Keratinocyte (primary cell): Measurements from ENCODE around the gene RNH1. TPM values are rescaled to one million over a fixed set of nuclear protein-coding genes. Genes with fewer than 3 reads are reported as not detected.

Experiments used
- DNase-seq: peaks from one replicate; pipeline ENCODE4 v3.0.0-alpha.2; 2011; ENCODE audit warnings: low read depth, missing footprints, low spot score
- FAIRE-seq: peaks from 2 replicates; lab custom pipeline; 2011; peaks lifted over from hg19 to GRCh38; lab: Jason Lieb, UNC
- H2AFZ ChIP-seq: 2 replicates; pipeline ENCODE4 v1.6.0; 2012; ENCODE audit warnings: low read length, control low read depth, inconsistent platforms; ENCODE audit not compliant: control insufficient read depth
- H3K27ac ChIP-seq: 2 replicates; pipeline ENCODE4 v1.5.1; 2011; ENCODE audit warnings: low read length; ENCODE audit not compliant: control insufficient read depth, insufficient read depth
- H3K27me3 ChIP-seq: 3 replicates; pipeline ENCODE4 v1.6.0; 2011; ENCODE audit warnings: low read length; ENCODE audit not compliant: control insufficient read depth, insufficient read depth; ENCODE audit errors: extremely low read depth
- H3K36me3 ChIP-seq, 2 experiments: 2 replicates in 1 of 2; 3 replicates in 1 of 2; pipeline ENCODE4 v1.5.1; 2011; ENCODE audit warnings: low read length in 2 of 2, mild to moderate bottlenecking in 1 of 2; ENCODE audit not compliant: control insufficient read depth in 2 of 2, insufficient read depth in 2 of 2; ENCODE audit errors: extremely low read depth in 1 of 2
- H3K4me1 ChIP-seq: 3 replicates; pipeline ENCODE4 v1.5.1; 2011; ENCODE audit warnings: low read length; ENCODE audit not compliant: control insufficient read depth, insufficient read depth; ENCODE audit errors: extremely low read depth
- H3K4me2 ChIP-seq: 3 replicates; pipeline ENCODE4 v1.6.0; 2011; ENCODE audit warnings: low read depth, low read length; ENCODE audit not compliant: control insufficient read depth, insufficient read depth; ENCODE audit errors: extremely low read depth
- H3K4me3 ChIP-seq, 3 experiments: fragments of 200-600 bp in 1 of 3; sonication (generic) in 1 of 3; 2 replicates in 2 of 3; 3 replicates in 1 of 3; pipeline ENCODE4 v1.5.1; 2011 to 2016; ENCODE audit warnings: low read length in 3 of 3, mild to moderate bottlenecking in 3 of 3, control low read depth in 2 of 3, inconsistent platforms in 1 of 3, low read depth in 1 of 3, mixed read lengths in 1 of 3, mixed run types in 1 of 3, moderate library complexity in 1 of 3; ENCODE audit not compliant: control insufficient read depth in 2 of 3, insufficient read depth in 2 of 3; ENCODE audit errors: extremely low read depth in 1 of 3
- H3K79me2 ChIP-seq: 2 replicates; pipeline ENCODE4 v1.6.0; 2012; ENCODE audit warnings: low read length; ENCODE audit not compliant: control insufficient read depth, insufficient read depth
- H3K9ac ChIP-seq: 3 replicates; pipeline ENCODE4 v1.6.0; 2011; ENCODE audit warnings: low read length; ENCODE audit not compliant: control insufficient read depth, insufficient read depth; ENCODE audit errors: extremely low read depth
- H3K9me1 ChIP-seq: 3 replicates; pipeline ENCODE4 v1.6.0; 2011; ENCODE audit warnings: low read length; ENCODE audit not compliant: control insufficient read depth, insufficient read depth; ENCODE audit errors: extremely low read depth
- H3K9me3 ChIP-seq: 2 replicates; pipeline ENCODE4 v1.5.1; 2012; ENCODE audit warnings: low read depth, low read length; ENCODE audit not compliant: control insufficient read depth
- H4K20me1 ChIP-seq: 3 replicates; pipeline ENCODE4 v1.6.0; 2011; ENCODE audit warnings: low read length; ENCODE audit not compliant: control insufficient read depth, insufficient read depth; ENCODE audit errors: extremely low read depth
- CTCF ChIP-seq, 3 experiments: IDR thresholded peaks in 1 of 3; conservative IDR thresholded peaks in 1 of 3; optimal IDR thresholded peaks in 1 of 3; 2 replicates in 2 of 3; 3 replicates in 1 of 3; pipeline versions ENCODE3 to v1.5.1; 2011; ENCODE audit warnings: low read length in 3 of 3, mild to moderate bottlenecking in 3 of 3, moderate library complexity in 2 of 3, control low read depth in 1 of 3, inconsistent platforms in 1 of 3; ENCODE audit not compliant: insufficient read depth in 2 of 3; ENCODE audit errors: extremely low read depth in 1 of 3
- EZH2 ChIP-seq: IDR thresholded peaks from one replicate; pipeline ENCODE4 v1.6.1; 2012; ENCODE audit warnings: inconsistent platforms, mild to moderate bottlenecking, low read length, moderate library complexity
- dilution Hi-C: fragments of 300-500 bp; cut with MboI; formaldehyde crosslinking; loops from one replicate; pipeline ENCODE4 v1.7.0; 2020; ENCODE audit warnings: low sequenced_read_pairs; ENCODE audit not compliant: extremely low pct_ligation_motif_present
- polyA plus RNA-seq, 5 experiments: library from polyadenylated mRNA; depleted of rRNA in 3 of 5; stranded (reverse) in 3 of 5; stranded (forward) in 1 of 5; unstranded in 1 of 5; fragments of >200 nt; gene quantifications; 1 replicate in 1 of 5; 2 replicates in 3 of 5; 3 replicates in 1 of 5; pipeline versions ENCODE4 v1.2.1 to v1.2.3, GENCODE V29; 2011 to 2012; ENCODE audit warnings: missing spikeins in 2 of 5, low read depth in 1 of 5, low replicate concordance in 1 of 5

The RNH1 gene
- polyA plus RNA-seq, 1 donor (not counting 4 experiments of a cell fraction or from before 2014, with no cell fraction given): 92.0 TPM

GRCh38 chr11:455566-456147 lies 51.4 kb downstream of the RNH1 start:
- no peak for DNase-seq

GRCh38 chr11:454801-455565 lies 52.1 kb downstream of the RNH1 start:
- peaks cover 18 to 34% of the 10 kb centered on the region in 2 experiments for H3K36me3 ChIP-seq
- H3K9me3 ChIP-seq: no peaks in the 10 kb centered on the region
- FAIRE-seq: no peak
- H3K79me2 ChIP-seq: peaks cover 84% of the 10 kb centered on the region
- H4K20me1 ChIP-seq: no peaks in the 10 kb centered on the region
- H3K4me3 ChIP-seq: no peak overlapping the region
- TF ChIP-seq CTCF (optimal IDR thresholded peaks at IDR 0.05 in 1 of 3, IDR thresholded peaks at IDR 0.05 in 1 of 3, conservative IDR thresholded peaks at IDR 0.05 in 1 of 3; ENCODE audit: extremely low read depth in 1 of 3, insufficient read depth in 2 of 3, low read length in 3 of 3) (no peak), EZH2 (no peak)
- H3K4me1 ChIP-seq: peaks cover 14% of the 10 kb centered on the region
- no peak overlapping the region for H3K27ac ChIP-seq
- H3K27me3 ChIP-seq: no peaks in the 10 kb centered on the region
- H3K9ac ChIP-seq: no peak overlapping the region
- no peak overlapping the region for H3K4me2 ChIP-seq
- dilution Hi-C loops: no loop called here
- no peak for DNase-seq
- no peak overlapping the region for H2AFZ ChIP-seq
- H3K9me1 ChIP-seq: no peaks in the 10 kb centered on the region

More at GRCh38 chr11:455566-456147, 51.4 kb downstream of the RNH1 start:
- Histone ChIP-seq H3K9me1 (no peaks in the 10 kb centered on the region), H3K4me2 (no peak overlapping the region), H4K20me1 (no peaks in the 10 kb centered on the region), H3K4me1 (peaks cover 21% of the 10 kb centered on the region), H2AFZ (no peak overlapping the region), H3K9me3 (no peaks in the 10 kb centered on the region), H3K9ac (no peak overlapping the region), H3K36me3 (peaks cover 18 to 37% of the 10 kb centered on the region in 2 experiments), H3K27ac (no peak overlapping the region), H3K4me3 (no peak overlapping the region), H3K27me3 (no peaks in the 10 kb centered on the region), H3K79me2 (peaks cover 79% of the 10 kb centered on the region)
- FAIRE-seq: no peak
- TF ChIP-seq EZH2: no peak
- TF ChIP-seq CTCF (optimal IDR thresholded peaks at IDR 0.05 in 1 of 3, IDR thresholded peaks at IDR 0.05 in 1 of 3, conservative IDR thresholded peaks at IDR 0.05 in 1 of 3; ENCODE audit: extremely low read depth in 1 of 3, insufficient read depth in 2 of 3, low read length in 3 of 3): no peak
- dilution Hi-C loops: no loop called here
